ENCODE data around the gene SLC25A29. TPM values are rescaled to one million over a fixed set of nuclear protein-coding genes. Genes with fewer than 3 reads are reported as not detected.
A peak's percentile ranks its signal among the peaks of the same experiment; 100 is the strongest.

SLC25A29 gene
- total RNA-seq, 1 experiment from 2014 or later: 179 TPM

DNA sequence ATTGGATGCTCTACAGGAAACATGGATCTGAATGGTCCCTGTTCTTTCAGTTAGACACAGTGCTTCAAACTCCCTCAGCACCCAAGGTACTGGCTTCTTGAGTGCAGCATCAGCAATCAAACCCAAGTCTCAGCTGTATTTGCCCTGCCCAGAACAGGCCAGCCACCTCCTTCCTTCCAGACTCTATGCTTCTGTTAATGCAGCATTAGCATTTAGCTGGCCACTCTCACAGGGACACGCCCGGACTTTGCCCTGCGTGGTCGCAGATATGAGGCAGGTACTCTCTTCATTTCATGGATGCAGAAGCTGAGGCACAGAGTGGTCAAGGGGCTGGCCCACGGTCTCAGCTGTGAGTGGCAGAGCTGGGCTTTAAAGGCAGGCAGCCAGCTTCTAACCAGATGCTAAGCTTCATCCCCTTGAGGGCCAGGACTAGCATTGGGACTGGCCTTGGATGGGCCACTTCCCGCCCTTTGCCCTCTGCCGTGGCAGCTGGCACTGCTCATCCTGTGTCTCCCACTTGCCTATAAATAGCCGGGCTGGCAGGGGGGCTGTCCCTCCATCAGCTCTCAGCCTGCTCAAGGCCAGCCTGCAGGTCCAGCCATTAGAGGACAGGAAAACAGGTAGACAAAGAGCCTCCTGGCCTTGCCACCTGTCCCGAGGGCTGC, 15.4 kb upstream of the SLC25A29 start:
- ChIA-PET CTCF (interaction anchor here (1.0 to 1.1 kb wide), 2 partner anchors 10 to 56 kb away, joined by 3 to 4 read pairs; no protein-coding TSS in a partner anchor), POLR2A (no interaction called here)
- Mint-ChIP-seq H3K4me3 (no peak overlapping the region), H3K27ac (no peak overlapping the region; the same call in 1 of the 2 replicates), H3K4me1 (peaks cover 3% of the 10 kb centered on the region; the same call in 1 of the 2 replicates), H3K27me3 (ENCODE audit: low read depth) (no peaks in the 10 kb centered on the region), H3K36me3 (no peaks in the 10 kb centered on the region), H3K9me3 (no peaks in the 10 kb centered on the region)
- no peak for DNase-seq (ENCODE audit: low spot score)
- TF ChIP-seq ZNF317 (CRISPR knock-in tag; IDR thresholded peaks at IDR 0.05; ENCODE audit: borderline replicate concordance, low read depth) (no peak), GRHL2 (CRISPR knock-in tag; IDR thresholded peaks at IDR 0.05; ENCODE audit: insufficient replicate concordance, severe bottlenecking) (no peak), NFE2L1 (CRISPR knock-in tag; IDR thresholded peaks at IDR 0.05) (no peak), ZNF396 (CRISPR knock-in tag; IDR thresholded peaks at IDR 0.05; ENCODE audit: borderline replicate concordance) (no peak), GABPB1 (CRISPR knock-in tag; IDR thresholded peaks at IDR 0.05) (no peak)
- ATAC-seq: no peak

DNA sequence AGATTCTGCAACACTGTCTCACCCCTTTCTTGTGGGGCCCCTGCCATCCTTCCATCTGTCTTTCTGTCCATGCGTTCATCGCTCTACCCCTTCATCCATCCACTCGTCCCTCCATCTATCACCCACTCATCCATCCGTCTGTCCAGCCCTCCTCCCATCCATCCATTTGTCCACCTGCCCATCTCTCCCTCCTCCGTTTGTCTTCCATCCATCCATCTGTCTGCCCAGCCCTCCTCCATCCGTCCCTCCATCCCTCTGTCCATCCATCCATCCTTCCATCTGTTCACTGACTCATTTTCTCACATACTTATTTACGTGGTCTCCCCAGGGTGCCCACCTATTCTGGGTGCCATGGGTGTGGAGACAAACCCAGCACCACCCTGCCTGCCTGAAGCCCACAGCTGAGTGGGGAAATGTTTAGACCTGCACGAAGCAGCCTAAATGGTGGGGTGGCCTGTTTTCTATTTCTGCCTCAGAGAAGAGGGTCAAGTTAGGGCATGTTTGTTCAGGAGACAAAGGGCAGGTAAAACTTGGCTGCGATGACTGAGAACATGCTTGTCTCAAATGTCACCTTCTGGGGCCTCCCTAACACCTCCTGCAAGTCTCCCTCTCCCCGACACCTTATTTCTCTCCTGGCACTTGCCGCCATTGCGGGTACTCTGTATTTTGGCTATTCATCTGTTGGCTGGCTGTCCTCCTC, 14.1 kb upstream of the SLC25A29 start:
- no peak overlapping the region for H3K27ac Mint-ChIP-seq
- TF ChIP-seq, protein P1, sequence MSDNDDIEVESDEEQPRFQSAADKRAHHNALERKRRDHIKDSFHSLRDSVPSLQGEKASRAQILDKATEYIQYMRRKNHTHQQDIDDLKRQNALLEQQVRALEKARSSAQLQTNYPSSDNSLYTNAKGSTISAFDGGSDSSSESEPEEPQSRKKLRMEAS (CRISPR knock-in tag; IDR thresholded peaks at IDR 0.05): no peak
- no peak for TF ChIP-seq IRF1 (CRISPR knock-in tag; IDR thresholded peaks at IDR 0.05)
- ChIA-PET CTCF (no interaction called here), POLR2A (no interaction called here)
- no peaks in the 10 kb centered on the region for H3K27me3 Mint-ChIP-seq (ENCODE audit: low read depth)
- H3K9me3 Mint-ChIP-seq: no peaks in the 10 kb centered on the region
- H3K4me1 Mint-ChIP-seq: peaks cover 3% of the 10 kb centered on the region; the same call in 1 of the 2 replicates
- DNase-seq (ENCODE audit: low spot score): no peak
- H3K4me3 Mint-ChIP-seq: no peak overlapping the region
- ATAC-seq: no peak
- no peaks in the 10 kb centered on the region for H3K36me3 Mint-ChIP-seq

GRCh38 chr14:100317912-100318808, 11.9 kb upstream of the SLC25A29 start:
- no peak overlapping the region for H3K27ac Mint-ChIP-seq
- DNase-seq (ENCODE audit: low spot score): peak; percentile 82
- POLR2A ChIA-PET: no interaction called here
- no peaks in the 10 kb centered on the region for H3K9me3 Mint-ChIP-seq
- H3K36me3 Mint-ChIP-seq: no peaks in the 10 kb centered on the region
- TF ChIP-seq CTCF (IDR thresholded peaks at IDR 0.05) (peak; percentile 68), CDX4 (CRISPR knock-in tag; IDR thresholded peaks at IDR 0.05; ENCODE audit: borderline replicate concordance) (no peak), PRRX2 (CRISPR knock-in tag; IDR thresholded peaks at IDR 0.05) (no peak), ETV6 (CRISPR knock-in tag; IDR thresholded peaks at IDR 0.05) (no peak), HMGXB4 (CRISPR knock-in tag; IDR thresholded peaks at IDR 0.05) (0 out of 2 replicates have a peak, but pooled peaks have one; percentile 56), SP1 (CRISPR knock-in tag; conservative IDR thresholded peaks at IDR 0.05) (no peak), SOX15 (CRISPR knock-in tag; IDR thresholded peaks at IDR 0.05) (no peak), ZNF423 (CRISPR knock-in tag; IDR thresholded peaks at IDR 0.05) (peak; percentile 94)
- TF ChIP-seq, protein P2, sequence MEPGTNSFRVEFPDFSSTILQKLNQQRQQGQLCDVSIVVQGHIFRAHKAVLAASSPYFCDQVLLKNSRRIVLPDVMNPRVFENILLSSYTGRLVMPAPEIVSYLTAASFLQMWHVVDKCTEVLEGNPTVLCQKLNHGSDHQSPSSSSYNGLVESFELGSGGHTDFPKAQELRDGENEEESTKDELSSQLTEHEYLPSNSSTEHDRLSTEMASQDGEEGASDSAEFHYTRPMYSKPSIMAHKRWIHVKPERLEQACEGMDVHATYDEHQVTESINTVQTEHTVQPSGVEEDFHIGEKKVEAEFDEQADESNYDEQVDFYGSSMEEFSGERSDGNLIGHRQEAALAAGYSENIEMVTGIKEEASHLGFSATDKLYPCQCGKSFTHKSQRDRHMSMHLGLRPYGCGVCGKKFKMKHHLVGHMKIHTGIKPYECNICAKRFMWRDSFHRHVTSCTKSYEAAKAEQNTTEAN (CRISPR knock-in tag; IDR thresholded peaks at IDR 0.05): 0 out of 2 replicates have a peak, but pooled peaks have one; percentile 40
- TF ChIP-seq, protein P3, sequence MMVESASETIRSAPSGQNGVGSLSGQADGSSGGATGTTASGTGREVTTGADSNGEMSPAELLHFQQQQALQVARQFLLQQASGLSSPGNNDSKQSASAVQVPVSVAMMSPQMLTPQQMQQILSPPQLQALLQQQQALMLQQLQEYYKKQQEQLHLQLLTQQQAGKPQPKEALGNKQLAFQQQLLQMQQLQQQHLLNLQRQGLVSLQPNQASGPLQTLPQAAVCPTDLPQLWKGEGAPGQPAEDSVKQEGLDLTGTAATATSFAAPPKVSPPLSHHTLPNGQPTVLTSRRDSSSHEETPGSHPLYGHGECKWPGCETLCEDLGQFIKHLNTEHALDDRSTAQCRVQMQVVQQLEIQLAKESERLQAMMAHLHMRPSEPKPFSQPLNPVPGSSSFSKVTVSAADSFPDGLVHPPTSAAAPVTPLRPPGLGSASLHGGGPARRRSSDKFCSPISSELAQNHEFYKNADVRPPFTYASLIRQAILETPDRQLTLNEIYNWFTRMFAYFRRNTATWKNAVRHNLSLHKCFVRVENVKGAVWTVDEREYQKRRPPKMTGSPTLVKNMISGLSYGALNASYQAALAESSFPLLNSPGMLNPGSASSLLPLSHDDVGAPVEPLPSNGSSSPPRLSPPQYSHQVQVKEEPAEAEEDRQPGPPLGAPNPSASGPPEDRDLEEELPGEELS (CRISPR knock-in tag; IDR thresholded peaks at IDR 0.05): no peak
- no peak overlapping the region for H3K4me3 Mint-ChIP-seq
- H3K4me1 Mint-ChIP-seq: peaks cover 6% of the 10 kb centered on the region
- ATAC-seq: peak; percentile 92
- CTCF ChIA-PET: interaction anchor here (0.7 to 1.6 kb wide), 4 partner anchors 9 to 125 kb away, joined by 3 to 5 read pairs (median 3); no protein-coding TSS in a partner anchor
- H3K27me3 Mint-ChIP-seq (ENCODE audit: low read depth): no peaks in the 10 kb centered on the region
